ENCODE data around the gene CSTA.

CSTA gene

GRCh38 chr3:122382888-122383666 lies 58.0 kb downstream of the CSTA start, which contains the start of gene MIX23:
Gene MIX23, minus strand, starts transcription at chr3:122383231. Its CDS starts 7 bp downstream, at chr3:122383224.
- peak; percentile 81 to 84 for DNase-seq

- DNase-seq = peak; percentile 91 to 92
These were observed 59.0 kb downstream of the CSTA start, which contains the start of gene FAM162A for GRCh38 chr3:122383771-122384697. Gene FAM162A, plus strand, starts transcription at chr3:122384182. Its CDS starts 84 bp downstream, at chr3:122384266.

DNA sequence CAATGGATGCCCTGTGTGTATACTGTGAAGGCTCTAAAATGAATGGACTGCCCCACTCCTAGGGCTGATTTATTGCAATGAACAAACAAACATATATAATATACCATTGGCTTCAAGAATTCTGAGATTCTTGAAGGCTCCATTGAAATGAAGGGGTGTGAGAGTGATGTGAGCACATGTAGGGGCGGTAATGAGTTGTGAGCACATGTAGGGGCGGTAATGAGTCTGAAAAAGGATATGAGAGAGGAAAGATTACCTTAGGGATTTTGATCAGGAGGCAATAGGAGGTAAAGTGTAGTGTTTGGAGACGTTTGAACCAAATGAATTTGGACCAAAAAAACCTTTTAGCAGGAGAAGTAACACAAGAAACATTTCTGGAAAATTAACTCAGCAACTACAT lies 62.7 kb downstream of the CSTA start:
- DNase-seq = no peak

GRCh38 chr3:122389197-122389596 lies 64.1 kb downstream of the CSTA start:
- no peak for DNase-seq

DNA sequence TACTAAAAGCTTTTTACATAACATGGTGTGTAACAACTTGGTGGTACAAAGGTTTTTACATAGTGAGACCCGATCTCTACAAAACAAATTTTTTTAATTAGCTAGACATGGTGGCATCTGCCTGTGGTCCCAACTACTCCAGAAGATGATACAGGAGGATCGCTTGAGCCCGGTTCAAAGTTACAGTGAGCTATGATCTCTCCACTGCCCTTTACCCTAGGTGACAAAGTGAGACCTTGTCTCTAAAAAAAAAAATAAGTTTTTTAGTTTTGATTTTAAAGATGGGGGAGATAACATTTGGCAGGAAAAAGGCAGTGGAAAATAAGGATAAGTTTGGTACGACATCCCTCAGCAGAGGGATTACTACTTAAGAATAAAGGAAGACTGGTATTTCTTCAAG lies 64.8 kb downstream of the CSTA start:
- DNase-seq = no peak

GRCh38 chr3:122390665-122391064 lies 65.6 kb downstream of the CSTA start:
- no peak for DNase-seq
